ENCODE data around the gene FNDC3B.

- TF ChIP-seq, protein P1, sequence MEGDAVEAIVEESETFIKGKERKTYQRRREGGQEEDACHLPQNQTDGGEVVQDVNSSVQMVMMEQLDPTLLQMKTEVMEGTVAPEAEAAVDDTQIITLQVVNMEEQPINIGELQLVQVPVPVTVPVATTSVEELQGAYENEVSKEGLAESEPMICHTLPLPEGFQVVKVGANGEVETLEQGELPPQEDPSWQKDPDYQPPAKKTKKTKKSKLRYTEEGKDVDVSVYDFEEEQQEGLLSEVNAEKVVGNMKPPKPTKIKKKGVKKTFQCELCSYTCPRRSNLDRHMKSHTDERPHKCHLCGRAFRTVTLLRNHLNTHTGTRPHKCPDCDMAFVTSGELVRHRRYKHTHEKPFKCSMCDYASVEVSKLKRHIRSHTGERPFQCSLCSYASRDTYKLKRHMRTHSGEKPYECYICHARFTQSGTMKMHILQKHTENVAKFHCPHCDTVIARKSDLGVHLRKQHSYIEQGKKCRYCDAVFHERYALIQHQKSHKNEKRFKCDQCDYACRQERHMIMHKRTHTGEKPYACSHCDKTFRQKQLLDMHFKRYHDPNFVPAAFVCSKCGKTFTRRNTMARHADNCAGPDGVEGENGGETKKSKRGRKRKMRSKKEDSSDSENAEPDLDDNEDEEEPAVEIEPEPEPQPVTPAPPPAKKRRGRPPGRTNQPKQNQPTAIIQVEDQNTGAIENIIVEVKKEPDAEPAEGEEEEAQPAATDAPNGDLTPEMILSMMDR (IDR thresholded peaks at IDR 0.05) = no peak
- TF ChIP-seq EZH2 (IDR thresholded peaks at IDR 0.05) (no peak), EZH2phosphoT487 (IDR thresholded peaks at IDR 0.05) (no peak)
These were observed 275.3 kb downstream of the FNDC3B start for GRCh38 chr3:172314591-172315160.

Data from neural progenitor cell (in vitro differentiated cells).